HepG2 (cell line): ENCODE results near the gene NOL4L. TPM values are rescaled to one million over a fixed set of nuclear protein-coding genes. Genes with fewer than 3 reads are reported as not detected.

ENCODE experiments used
- AGO1 ChIP-seq: fragments of 200-400 bp; formaldehyde crosslinking; IDR thresholded peaks from 2 replicates; pipeline ENCODE4 v1.6.1; 2017; ENCODE audit warnings: mild to moderate bottlenecking, low read depth, low read length, moderate library complexity; ENCODE audit not compliant: poor library complexity, severe bottlenecking
- BORCS8-MEF2B ChIP-seq: sonication (generic); formaldehyde crosslinking; IDR thresholded peaks from 2 replicates; pipeline ENCODE4 v1.8.0; 2022; ENCODE audit warnings: mild to moderate bottlenecking, missing genetic modification reagents
- NFE2 ChIP-seq: sonication (generic); formaldehyde crosslinking; IDR thresholded peaks from 2 replicates; pipeline ENCODE4 v1.4.0; 2020; ENCODE audit warnings: missing genetic modification reagents
- REST ChIP-seq, 2 experiments: IDR thresholded peaks; 2 replicates each; pipeline ENCODE4 v1.6.1; 2011 to 2012; ENCODE audit warnings: low read length in 2 of 2, borderline replicate concordance in 1 of 2, low read depth in 1 of 2, mild to moderate bottlenecking in 1 of 2, moderate library complexity in 1 of 2
- SRSF1 ChIP-seq: fragments of 200-400 bp; formaldehyde crosslinking; optimal IDR thresholded peaks from 2 replicates; pipeline ENCODE3; 2017; ENCODE audit warnings: mild to moderate bottlenecking, low read depth, low read length, moderate library complexity
- THAP11 ChIP-seq: IDR thresholded peaks from 2 replicates; pipeline ENCODE4 v1.6.1; 2016; ENCODE audit warnings: missing biosample characterization, missing genetic modification reagents
- XRCC5 ChIP-seq: fragments of 200-400 bp; formaldehyde crosslinking; optimal IDR thresholded peaks from 2 replicates; pipeline ENCODE3; 2017; ENCODE audit warnings: mild to moderate bottlenecking, low read length
- YEATS2 ChIP-seq: sonication (generic); formaldehyde crosslinking; IDR thresholded peaks from 2 replicates; pipeline ENCODE4 v1.4.0; 2020; ENCODE audit warnings: missing genetic modification reagents, borderline replicate concordance
- ZBTB46 ChIP-seq: sonication (generic); formaldehyde crosslinking; IDR thresholded peaks from 2 replicates; pipeline ENCODE4 v1.4.0; 2020; ENCODE audit warnings: mild to moderate bottlenecking, missing genetic modification reagents, borderline replicate concordance
- ZNF10 ChIP-seq: sonication (generic); formaldehyde crosslinking; IDR thresholded peaks from 2 replicates; pipeline ENCODE4 v1.4.0; 2020; ENCODE audit warnings: mild to moderate bottlenecking, low read depth, missing genetic modification reagents, borderline replicate concordance
- ZNF12 ChIP-seq: sonication (generic); formaldehyde crosslinking; IDR thresholded peaks from 2 replicates; pipeline ENCODE4 v1.5.0; 2020; ENCODE audit warnings: missing genetic modification reagents
- ZNF225 ChIP-seq: sonication (generic); formaldehyde crosslinking; IDR thresholded peaks from 2 replicates; pipeline ENCODE4 v1.4.0; 2020; ENCODE audit warnings: mild to moderate bottlenecking, missing genetic modification reagents
- ZNF362 ChIP-seq: sonication (generic); formaldehyde crosslinking; IDR thresholded peaks from 2 replicates; pipeline ENCODE4 v1.4.0; 2020; ENCODE audit warnings: missing genetic modification reagents, mild to moderate bottlenecking, borderline replicate concordance
- ZNF609 ChIP-seq: sonication (generic); formaldehyde crosslinking; IDR thresholded peaks from 2 replicates; pipeline ENCODE4 v1.4.0; 2020; ENCODE audit warnings: mild to moderate bottlenecking, missing genetic modification reagents, borderline replicate concordance
- ZSCAN30 ChIP-seq: sonication (generic); formaldehyde crosslinking; IDR thresholded peaks from 2 replicates; pipeline ENCODE4 v1.5.0; 2020; ENCODE audit warnings: mild to moderate bottlenecking, missing genetic modification reagents
- polyA plus RNA-seq, 8 experiments: library from polyadenylated mRNA; depleted of rRNA in 3 of 8; stranded (reverse) in 7 of 8; unstranded in 1 of 8; fragments of >200 nt; fragmentation: Illumina TruSeq in 4 of 8; extraction: Trizol in 4 of 8; gene quantifications; 2 replicates each; pipeline versions ENCODE4 v1.2.1 to v1.2.3, GENCODE V29; 2011 to 2016; ENCODE audit warnings: low read depth in 4 of 8, missing spikeins in 1 of 8, mixed read lengths in 1 of 8; ENCODE audit not compliant: insufficient read depth in 1 of 8
- total RNA-seq, 5 experiments: library from RNA; depleted of rRNA; stranded (reverse); fragments of >200 nt; fragmentation: Illumina TruSeq; extraction: Trizol; gene quantifications; 2 replicates each; pipeline ENCODE4 v1.2.3, GENCODE V29; 2016; ENCODE audit warnings: low read depth in 1 of 5

NOL4L gene
- total and polyA plus RNA-seq, 2 of the 13 experiments (the other 11 are each of a cell fraction or from before 2014, with no cell fraction given): 16.6 to 35.4 TPM

- TF ChIP-seq ZNF609 (CRISPR knock-in tag): no peak
- no peak for TF ChIP-seq ZBTB46
- TF ChIP-seq REST (IDR thresholded peaks at IDR 0.05; ENCODE audit: borderline replicate concordance in 1 of 2, low read depth in 1 of 2, low read length in 2 of 2): no peak
- TF ChIP-seq ZNF12 (CRISPR knock-in tag): no peak
- TF ChIP-seq YEATS2: no peak
- TF ChIP-seq AGO1: no peak
- no peak for TF ChIP-seq SRSF1
- TF ChIP-seq ZNF225 (CRISPR knock-in tag): no peak
- TF ChIP-seq XRCC5: no peak
- no peak for TF ChIP-seq BORCS8-MEF2B (CRISPR knock-in tag)
- TF ChIP-seq ZSCAN30 (CRISPR knock-in tag): no peak
- no peak for TF ChIP-seq THAP11 (CRISPR knock-in tag)
- no peak for TF ChIP-seq NFE2 (CRISPR knock-in tag)
- no peak for TF ChIP-seq ZNF10 (CRISPR knock-in tag)
- TF ChIP-seq ZNF362 (CRISPR knock-in tag): no peak
These were observed 14.5 kb downstream of the NOL4L start (continued) for GRCh38 chr20:32570401-32571190.
